GM21423 (cell line): ENCODE results near the gene BIRC7.
"Not testable (repeated sequence)": the region's sequence is repeated elsewhere in the genome, so short reads cannot be mapped to it uniquely, and the experiment has no call there.

Source experiments
- ATAC-seq: cut with Tn5 transposase; IDR thresholded peaks from one replicate; pipeline ENCODE4 v1.9.1; 2021; ENCODE audit warnings: mild to moderate bottlenecking, moderate library complexity; ENCODE audit not compliant: unreplicated experiment

Gene BIRC7

DNA sequence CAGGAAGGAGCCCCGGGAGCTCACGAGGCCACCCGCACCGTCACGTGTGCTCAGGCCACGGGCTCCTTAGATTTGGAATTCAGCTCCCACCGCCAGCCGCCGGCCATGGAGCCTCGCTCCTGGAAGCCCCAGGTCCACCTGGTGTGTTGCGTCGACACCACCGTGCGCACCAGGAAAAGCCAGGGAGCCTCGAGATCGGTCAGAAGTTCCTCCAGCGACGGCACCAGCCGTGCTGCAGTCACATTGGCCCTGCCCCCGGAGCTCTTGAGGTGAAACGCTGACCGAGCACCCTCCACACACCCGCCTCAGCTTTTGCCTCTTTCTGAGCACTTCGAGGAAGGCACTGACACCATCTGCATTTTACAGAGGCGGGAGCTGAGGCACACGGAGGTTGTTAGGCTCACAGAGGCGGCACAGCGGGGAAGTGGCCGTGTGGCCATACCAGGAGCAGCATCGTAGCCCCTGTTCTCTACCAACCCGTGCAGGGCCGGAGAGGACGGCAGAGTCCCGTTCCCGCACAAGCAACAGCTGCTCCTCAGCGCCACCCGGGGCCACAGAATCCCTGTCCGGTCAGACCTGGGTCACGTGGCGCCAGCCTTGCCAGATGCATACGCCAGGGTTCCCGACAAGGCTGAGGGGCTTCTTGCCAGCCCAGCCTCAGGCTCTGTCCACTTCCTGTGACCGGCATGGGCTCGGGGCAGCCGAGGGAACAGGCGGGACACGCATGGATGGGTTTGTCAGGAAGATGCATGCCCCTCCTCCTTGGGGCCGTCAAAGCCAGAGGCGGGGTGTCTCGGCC is 11.0 kb downstream of the BIRC7 start:
- ATAC-seq = no peak

DNA sequence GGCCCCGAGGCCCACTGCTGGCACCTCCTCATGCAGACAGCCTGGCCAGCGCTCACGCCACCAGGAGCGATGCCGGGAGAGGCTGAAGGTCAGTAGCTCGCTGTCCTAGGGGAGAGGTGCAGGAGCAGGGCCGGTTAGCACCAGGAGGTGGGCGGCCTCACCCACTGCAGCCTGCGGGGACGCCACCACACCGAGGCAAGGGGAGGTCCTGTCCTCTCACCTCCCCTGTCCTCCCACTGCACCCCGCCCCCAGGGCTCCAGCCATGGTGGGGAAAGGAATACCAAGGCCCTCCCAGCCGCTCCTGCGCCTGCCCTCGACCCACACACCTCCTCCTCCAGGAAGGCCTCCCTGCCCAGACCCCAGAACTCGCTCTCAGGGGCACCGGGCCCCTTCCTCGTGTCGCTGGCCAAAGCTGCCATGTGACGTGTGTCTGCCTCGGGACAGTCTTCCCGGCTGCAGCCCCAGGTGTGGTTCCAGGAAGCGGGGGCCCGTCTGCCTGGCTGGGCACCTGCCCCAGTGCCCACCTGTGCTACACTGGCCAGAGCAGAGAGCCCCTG is 12.0 kb downstream of the BIRC7 start:
- ATAC-seq = no peak

DNA sequence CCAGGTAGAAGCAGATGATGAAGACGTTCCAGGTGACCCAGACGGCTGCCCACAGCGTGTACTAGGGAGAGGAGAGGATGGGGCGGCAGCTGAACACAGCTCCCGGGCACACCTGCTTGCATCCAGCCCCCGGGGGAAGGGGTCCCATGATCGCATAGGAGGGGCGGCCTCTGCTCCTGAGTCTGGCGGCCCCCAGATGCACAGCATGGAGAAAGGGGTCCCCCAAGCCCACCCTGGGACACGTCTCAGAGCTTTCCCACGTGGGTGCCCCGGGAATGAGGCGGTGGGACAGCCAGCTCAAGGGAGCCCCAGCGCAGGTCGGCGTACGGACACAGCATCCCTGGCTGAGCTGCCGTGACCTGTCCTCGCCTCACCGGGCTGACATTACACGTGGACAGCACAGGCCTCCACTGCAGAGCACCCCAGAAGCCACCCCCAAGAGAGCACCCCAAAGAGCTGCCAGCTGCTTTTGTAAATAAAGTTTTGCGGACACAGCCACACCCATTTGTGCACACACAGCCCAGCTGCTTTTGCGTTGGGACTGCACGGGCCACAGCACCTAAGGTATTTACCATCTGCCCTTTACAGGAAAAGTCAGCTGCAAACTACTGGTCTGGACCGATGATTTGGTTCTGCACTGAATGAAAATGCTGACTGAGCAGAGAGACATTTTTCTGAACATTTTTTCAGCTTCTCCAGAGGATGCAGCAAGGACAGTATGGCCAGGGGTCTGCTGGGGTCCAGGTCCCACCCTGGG is 13.3 kb downstream of the BIRC7 start:
- ATAC-seq = no peak

DNA sequence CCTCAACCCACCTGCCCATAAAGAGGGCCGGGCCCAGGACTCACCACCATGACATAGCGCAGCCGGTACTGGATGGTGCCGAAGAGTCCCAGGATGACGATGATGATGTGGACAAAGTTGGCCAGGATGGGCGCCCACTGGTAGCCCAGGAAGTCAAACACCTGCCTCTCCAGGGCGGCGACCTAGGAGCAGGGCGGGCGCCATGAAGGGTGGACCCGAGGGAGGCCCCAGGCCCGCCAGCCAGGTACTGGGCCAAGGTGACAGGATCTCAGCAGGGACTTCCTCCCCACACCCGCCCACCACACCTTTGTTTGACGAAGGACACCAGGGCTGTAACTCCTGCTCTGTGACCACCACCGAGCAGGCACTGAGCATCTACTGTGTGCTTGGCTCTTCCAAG is 14.2 kb downstream of the BIRC7 start:
- ATAC-seq = no peak

DNA sequence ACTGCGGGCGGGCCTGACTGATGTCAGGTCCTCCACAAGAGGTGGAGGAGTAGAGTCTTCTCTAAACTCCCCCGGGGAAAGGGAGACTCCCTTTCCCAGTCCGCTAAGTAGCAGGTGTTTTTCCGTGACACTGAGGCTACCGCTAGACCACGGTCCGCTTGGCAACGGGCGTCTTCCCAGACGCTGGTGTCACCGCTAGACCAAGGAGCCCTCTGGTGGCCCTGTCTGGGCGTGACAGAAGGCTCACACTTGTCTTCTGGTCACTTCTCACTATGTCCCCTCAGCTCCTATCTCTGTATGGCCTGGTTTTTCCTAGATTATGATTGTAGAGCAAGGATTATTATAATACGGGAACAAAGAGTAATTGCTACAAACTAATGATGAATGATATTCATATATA is 15.6 kb downstream of the BIRC7 start:
- not testable (repeated sequence) for ATAC-seq

DNA sequence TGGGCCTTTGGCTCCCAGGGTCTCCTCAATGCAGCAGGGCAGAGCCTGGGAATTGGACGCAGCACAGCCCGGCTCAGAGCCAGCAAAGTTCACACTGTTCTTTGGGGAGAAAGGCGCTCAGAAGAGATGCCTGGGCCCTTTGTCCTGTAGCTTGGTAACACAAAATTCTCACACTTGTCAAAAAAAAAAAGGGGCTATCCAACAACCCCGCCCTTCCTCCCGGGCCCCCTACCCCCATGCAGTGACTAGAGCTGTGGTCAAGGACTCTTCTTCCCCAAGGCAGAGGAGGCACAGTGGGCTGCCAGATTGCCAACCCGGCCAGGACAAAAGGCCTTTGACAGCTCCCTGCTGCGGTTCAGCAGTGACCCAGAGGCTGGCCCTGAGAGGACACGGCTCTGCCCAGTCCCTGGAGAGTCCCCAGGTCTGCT is 16.6 kb downstream of the BIRC7 start:
- no peak for ATAC-seq

DNA sequence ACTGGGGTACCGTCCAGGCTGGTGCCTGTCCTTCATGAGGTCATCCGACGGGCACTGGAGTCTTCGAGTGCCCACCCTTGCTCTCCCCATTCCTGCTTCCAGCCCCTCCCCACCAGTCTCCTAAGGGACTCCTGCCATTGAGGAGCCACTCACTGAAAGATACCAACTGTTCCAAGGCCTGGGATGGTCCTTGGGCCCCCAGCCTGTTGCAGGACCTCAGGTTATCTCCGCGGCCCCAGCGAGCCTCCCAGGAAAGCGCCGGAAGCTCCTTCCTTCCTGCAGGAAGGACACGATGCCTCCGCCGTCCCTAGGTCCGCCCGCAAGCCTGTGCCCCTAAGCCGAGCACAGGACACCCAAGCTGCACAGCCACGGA is 17.3 kb downstream of the BIRC7 start:
- no peak for ATAC-seq

DNA sequence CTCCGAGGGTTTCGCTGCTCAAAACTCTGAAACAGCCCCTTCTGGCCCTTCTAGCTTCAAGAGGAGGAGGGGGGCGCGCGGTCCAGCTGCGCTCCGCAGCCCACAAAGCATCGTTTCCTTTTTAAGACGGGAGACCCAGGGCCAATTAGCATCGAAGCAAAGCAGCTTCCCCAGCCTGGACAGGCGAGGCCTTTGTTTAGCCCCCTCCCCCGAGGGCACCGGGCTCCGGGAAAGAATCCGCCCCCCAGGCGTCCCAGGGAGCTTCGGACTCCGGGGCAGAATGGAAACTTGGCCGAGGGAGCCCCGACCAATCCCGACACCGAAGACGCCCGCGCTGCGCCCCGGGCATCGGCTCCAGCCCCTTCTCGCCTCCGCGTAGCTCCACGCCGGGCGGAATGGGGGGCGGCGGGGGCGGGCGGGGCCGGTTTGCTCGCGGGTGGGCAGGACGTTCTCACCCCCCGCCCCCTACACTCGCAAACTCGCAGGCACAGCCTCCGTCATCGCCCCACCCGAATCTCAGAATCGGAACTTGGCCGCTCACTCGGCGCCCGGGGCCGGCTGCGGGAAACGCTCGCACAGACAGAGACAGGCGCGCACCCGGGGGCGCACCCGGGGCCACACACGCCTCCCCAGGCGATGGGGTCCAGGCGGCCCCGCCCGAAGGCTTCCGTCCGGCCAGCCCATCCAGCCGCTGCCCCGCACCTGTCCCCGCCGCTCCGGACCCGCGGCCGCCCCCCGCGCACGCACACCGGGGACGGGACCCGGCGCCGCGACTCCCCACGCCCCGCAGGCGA is 17.9 kb downstream of the BIRC7 start:
- no peak for ATAC-seq

DNA sequence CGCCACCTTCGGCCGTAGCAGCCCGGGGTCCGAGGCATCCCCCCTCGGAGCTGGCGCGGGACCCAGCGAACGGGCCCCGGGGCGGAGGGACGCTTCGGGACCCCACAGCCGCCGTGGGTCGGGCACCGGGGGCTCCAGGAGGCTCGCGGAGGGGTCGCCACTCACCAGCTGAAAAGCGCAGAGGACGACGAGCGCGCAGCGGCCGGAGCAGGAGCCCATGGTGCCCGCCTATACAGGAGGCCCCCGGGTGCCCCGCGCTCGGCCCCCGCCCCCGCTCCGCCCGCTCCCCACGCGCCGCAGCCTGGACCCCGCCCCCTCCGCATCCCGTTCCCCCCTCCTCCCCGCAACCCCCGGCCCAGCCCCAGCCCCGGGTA is 18.5 kb downstream of the BIRC7 start, which contains the start of gene NKAIN4:
Gene NKAIN4 (minus strand): TSS at position 232 of the 374 bp plus-strand sequence. CDS start 13 bp downstream, at position 219.
- no peak for ATAC-seq

DNA sequence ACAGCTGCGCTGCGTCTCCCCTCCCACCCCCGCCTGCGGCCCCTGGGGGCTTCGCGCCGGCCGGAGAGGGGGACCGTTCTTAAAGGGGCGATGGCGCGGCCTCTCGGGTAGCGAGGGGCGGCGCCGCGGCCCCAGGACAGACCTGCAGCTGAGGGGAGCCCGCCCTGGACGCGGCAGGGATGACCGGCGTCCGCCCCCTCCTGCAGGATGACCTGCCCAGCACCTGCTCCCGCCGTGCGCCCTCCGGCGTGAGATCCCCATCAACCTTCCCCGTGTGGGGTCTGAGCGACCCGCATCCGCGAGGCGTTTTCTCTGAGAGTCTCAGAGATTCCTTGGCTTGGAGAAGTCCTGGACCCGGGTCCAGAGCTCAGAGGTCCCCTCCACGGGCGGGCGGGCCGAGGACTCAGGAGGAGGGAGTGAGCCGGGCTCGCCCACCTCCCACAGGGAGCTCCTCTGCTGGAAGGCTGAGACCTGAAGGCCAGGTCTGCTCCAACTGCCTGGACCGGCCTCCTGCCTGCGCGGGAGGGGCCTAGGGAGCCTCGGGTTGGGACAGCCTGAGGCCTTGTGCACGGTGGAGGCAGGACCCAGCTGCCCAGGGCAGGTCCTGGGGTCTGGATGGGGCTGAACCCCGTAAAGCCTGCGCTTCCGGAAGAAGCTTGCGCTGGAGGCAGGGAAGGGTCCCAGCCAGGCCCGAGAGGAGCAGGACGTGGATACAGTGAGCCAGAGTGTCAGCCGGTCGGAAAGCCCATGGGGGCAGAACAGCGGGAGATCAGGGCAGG is 19.1 kb downstream of the BIRC7 start:
- ATAC-seq = no peak

DNA sequence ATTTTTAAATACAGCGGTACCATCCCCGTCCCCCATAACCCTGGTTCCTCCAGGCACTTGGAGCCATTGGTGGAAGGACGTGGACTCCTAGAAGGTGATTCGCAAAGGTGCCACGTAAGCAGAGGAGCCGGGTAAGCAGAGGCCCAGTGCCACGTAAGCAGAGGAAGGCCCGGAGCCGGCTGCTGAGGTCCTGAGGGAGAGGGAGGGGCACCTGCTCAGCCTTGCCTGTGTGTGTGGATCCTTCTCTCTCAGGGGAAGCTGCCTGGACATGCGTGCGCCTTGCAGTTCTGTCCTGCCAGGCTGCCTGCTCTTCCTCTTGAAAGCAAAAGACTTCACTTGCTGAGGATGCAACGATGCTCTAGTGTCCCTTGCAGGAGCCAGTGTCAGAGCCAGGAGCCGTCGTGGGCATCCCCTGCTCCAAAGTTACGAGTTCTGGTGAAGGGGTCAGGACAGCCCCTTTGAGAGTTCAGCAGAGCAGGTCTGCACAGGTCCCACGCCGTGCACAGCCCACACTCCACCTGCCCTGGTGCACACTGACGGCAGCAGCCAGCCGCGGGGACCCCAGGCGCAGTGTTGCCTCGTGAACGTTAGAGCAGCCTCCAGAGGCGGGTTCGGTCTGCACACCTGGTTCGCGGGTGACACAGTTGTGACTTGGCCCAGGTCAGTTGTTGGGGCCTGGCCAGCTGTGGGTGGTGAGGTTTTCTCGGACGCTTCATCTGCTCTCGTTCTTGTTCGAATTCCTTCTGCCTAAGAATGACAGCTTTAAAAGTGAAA is 20.4 kb downstream of the BIRC7 start:
- ATAC-seq = no peak

DNA sequence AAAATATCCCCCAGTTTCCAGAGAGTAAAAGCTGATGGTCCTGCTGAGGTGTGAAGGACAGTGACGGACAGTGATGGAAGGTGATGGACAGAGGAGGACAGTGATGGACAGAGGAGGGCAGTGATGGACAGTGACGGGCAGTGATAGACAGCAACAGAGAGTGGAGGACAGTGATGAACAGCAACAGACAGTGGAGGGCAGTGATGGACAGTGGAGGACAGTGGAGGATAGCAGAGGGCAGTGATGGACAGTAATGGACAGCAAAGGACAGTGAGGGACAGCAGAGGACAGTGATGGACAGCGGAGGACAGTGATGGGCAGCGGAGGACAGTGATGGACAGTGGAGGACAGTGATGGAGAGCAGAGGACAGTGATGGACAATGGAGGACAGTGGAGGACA is 21.2 kb downstream of the BIRC7 start:
- ATAC-seq = no peak

DNA sequence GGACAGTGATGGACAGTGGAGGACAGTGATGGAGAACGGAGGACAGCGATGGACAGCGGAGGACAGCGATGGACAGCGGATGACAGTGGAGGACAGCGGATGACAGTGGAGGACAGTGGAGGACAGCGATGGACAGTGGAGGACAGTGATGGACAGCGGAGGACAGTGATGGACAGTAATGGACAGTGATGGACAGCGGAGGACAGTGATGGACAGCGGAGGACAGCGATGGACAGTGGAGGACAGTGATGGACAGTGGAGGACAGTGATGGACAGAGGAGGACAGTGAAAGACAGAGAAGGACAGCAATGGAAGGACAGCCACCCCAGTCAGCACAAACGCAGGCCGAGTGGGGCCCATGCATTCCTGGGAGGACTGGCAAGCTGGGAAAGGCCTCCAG is 21.9 kb downstream of the BIRC7 start:
- no peak for ATAC-seq

DNA sequence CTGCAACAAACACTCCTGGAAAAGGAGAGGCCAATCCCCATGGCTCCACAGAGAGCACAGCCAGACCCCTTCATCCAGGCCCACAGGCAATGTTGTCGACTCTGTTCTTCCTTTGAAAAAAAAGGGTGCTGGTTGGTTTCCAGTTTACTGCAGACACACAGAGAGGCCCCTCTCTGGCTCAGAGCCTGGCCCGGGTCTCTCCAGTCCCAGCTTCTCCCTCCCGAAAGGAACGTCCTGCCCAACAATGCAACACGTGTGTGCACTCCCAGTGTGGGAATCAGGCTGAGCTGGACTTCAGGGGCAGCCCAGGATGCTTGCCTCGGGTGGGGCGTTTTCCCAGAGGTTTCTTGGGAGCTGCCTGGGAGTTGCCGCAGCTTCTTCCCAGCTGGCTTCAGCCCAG is 23.1 kb downstream of the BIRC7 start:
- no peak for ATAC-seq

DNA sequence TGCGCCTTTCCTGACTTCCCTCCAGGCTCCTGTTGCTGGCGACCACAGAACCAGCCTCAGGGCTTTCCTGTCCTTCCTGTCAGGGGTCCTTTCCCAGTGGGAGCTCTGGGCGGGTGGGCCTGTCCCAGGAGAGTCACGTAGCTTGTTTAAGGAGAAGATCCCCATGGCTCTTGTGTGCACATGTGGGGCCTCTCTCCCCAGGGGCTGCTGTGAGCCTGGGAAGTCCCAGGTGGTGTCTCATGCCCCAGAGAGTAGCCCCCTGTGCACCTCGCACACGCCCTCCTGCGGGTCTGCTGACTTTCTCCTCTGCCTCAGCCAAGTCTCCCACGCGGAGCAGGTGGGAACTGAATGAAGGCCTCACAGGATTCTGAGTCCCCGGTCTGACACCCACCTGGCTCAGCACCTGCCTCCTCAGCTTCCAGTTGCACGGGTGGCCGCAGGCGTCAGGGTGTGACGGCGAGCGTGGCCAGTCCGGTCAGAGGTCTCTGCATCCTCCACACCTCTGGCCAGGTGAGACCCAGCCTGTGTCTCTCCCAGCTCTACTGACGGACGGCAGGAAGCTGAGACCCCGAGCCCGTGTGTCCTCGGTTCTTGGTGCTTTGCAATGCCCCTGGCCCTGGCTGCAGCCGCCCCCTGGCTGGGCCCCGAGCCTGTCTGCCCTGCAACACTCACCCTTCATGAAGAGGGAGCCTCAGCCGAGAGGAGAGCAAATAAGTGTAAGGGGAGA is 24.2 kb downstream of the BIRC7 start:
- ATAC-seq = no peak

DNA sequence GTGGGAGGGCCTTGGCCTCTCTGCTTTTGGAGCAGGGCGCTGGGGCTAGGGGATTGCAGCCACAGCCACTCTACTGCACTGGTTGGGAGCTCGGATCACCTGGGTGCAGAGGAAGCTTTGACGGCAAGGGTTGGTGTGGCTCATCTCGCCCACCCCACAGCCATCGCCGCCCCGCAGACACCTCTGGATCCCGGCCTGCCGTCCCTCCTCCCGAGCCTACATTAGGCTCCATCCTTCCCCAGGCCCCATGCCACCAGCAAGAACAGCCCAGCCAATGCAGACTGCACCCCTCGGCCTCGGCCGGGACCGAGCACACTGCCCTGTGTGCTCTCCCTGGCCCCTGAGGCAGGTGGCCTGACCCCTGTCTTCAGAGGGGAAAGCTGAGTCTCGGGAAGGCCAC is 24.8 kb downstream of the BIRC7 start:
- no peak for ATAC-seq

DNA sequence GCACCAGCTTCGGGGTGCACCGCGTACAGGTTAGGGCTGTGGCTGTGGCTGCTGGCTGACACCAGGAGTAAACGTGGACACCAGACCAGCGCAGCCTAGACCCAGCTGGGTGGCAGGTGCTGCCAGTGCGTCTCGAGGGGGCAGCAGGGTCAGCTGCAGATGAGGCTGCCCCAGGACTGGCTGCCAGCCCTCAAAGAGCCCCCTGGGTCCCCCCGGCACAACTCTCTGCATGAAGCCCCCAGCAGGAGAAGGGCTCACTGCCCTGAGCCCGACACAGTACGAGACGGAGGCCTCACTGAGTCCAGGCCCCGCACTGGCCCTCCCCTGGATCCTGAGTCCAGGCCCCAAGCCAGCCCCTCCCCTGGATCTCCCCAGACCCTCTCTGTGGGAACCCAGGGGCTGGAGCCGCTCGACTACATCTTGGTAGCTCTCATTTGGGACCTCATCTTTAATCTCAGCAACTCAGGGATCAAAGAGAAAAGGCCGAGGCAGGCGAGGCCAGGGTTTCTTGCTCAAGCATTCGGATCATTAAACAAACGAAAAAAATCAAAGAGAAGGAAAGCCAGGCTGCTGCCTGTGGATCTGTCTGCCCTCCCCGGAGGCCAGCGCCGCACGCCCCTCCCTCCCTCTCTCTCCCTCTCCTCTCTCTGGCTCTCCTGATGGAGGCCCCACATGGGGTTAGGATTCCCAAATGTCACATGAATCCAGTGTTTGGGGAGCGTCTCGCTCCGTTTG is 25.5 kb downstream of the BIRC7 start:
- ATAC-seq = no peak

DNA sequence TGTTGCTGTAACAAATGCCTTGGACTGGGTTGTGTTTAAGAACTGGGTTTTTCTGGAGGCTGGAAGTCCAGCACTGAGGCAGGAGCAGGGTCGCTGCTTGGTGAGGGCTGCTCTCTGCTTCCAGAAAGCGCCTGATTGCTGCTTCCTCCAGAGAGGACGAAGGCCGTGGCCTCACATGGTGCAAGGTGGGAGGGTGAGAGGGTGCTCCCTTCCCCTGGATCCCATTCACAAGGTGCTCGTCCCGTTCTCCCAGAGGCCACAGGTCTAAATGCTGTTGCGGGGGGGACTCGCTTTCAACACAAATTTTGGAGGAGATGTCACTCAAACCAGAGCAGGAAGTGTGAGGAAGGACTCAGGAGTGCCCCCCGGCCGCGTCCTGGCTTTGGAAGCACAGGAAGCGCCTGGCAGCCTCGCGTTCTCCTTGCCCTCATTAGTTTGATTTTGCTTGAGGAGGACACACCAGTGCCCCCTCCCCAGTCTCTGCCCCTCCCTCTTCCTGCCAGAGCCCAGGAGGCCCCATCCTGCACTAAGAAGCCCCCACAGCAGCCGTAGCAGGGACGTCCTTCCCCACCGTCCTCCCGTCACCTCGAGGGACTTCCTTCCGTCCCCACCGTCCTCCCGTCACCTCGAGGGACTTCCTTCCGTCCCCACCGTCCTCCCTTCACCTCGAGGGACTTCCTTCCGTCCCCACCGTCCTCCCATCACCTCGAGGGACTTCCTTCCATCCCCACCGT is 26.3 kb downstream of the BIRC7 start:
- ATAC-seq = no peak
